ENCODE results near the gene UBE3A.
"Not testable (repeated sequence)": the region's sequence is repeated elsewhere in the genome, so short reads cannot be mapped to it uniquely, and the experiment has no call there.

The UBE3A gene

GRCh38 chr15:25438601-25439368 lies at the start of gene UBE3A:
UBE3A (minus strand) TSS chr15:25439024; CDS start chr15:25409107, 29,917 bp downstream.
- DNase-seq (ENCODE audit: low read depth in 2 of 3, low spot score in 1 of 3), result peak; percentile 79 to 85 (median 81)

- no peak for DNase-seq (ENCODE audit: low read depth in 2 of 3, low spot score in 1 of 3)
These were observed 48.5 kb upstream of the UBE3A start for GRCh38 chr15:25487226-25487884.

- DNase-seq (ENCODE audit: low read depth in 2 of 3, low spot score in 1 of 3), result no peak
These were observed 47.2 kb upstream of the UBE3A start for GRCh38 chr15:25486051-25486450.

GRCh38 chr15:25481208-25481859 lies 42.5 kb upstream of the UBE3A start:
- DNase-seq (ENCODE audit: low read depth in 2 of 3, low spot score in 1 of 3), result no peak

GRCh38 chr15:25478313-25478712 lies 39.5 kb upstream of the UBE3A start:
- DNase-seq (ENCODE audit: low read depth in 2 of 3, low spot score in 1 of 3), result no peak

- DNase-seq (ENCODE audit: low read depth in 2 of 3, low spot score in 1 of 3), result no peak
These were observed 39.0 kb upstream of the UBE3A start for GRCh38 chr15:25477816-25478215.

- no peak for DNase-seq (ENCODE audit: low read depth in 2 of 3, low spot score in 1 of 3)
These were observed 35.4 kb upstream of the UBE3A start for GRCh38 chr15:25474251-25474650.

- DNase-seq (ENCODE audit: low read depth in 2 of 3, low spot score in 1 of 3), result no peak
These were observed 31.4 kb upstream of the UBE3A start for GRCh38 chr15:25470230-25470629.

GRCh38 chr15:25469377-25469776 lies 30.6 kb upstream of the UBE3A start:
- DNase-seq (ENCODE audit: low read depth in 2 of 3, low spot score in 1 of 3), result no peak

GRCh38 chr15:25468611-25469010 lies 29.8 kb upstream of the UBE3A start:
- DNase-seq (ENCODE audit: low read depth in 2 of 3, low spot score in 1 of 3), result no peak

- DNase-seq (ENCODE audit: low read depth in 2 of 3, low spot score in 1 of 3), result no peak
These were observed 27.0 kb upstream of the UBE3A start for GRCh38 chr15:25465835-25466234.

GRCh38 chr15:25464784-25465183 lies 26.0 kb upstream of the UBE3A start:
- DNase-seq (ENCODE audit: low read depth in 2 of 3, low spot score in 1 of 3), result no peak

GRCh38 chr15:25464383-25464782 lies 25.6 kb upstream of the UBE3A start:
- DNase-seq (ENCODE audit: low read depth in 2 of 3, low spot score in 1 of 3), result no peak

- no peak for DNase-seq (ENCODE audit: low read depth in 2 of 3, low spot score in 1 of 3)
These were observed 17.4 kb upstream of the UBE3A start for GRCh38 chr15:25456196-25456595.

- DNase-seq (ENCODE audit: low read depth in 2 of 3, low spot score in 1 of 3), result no peak
These were observed 16.4 kb upstream of the UBE3A start for GRCh38 chr15:25455226-25455625.

GRCh38 chr15:25454771-25455170 lies 15.9 kb upstream of the UBE3A start:
- DNase-seq (ENCODE audit: low read depth in 2 of 3, low spot score in 1 of 3), result no peak

GRCh38 chr15:25453246-25453645 lies 14.4 kb upstream of the UBE3A start:
- DNase-seq (ENCODE audit: low read depth in 2 of 3, low spot score in 1 of 3), result not testable (repeated sequence)

GRCh38 chr15:25451501-25451900 lies 12.7 kb upstream of the UBE3A start:
- no peak for DNase-seq (ENCODE audit: low read depth in 2 of 3, low spot score in 1 of 3)

GRCh38 chr15:25450163-25450562 lies 11.3 kb upstream of the UBE3A start:
- no peak for DNase-seq (ENCODE audit: low read depth in 2 of 3, low spot score in 1 of 3)

GRCh38 chr15:25446076-25446475 lies 7.3 kb upstream of the UBE3A start:
- no peak for DNase-seq (ENCODE audit: low read depth in 2 of 3, low spot score in 1 of 3)

- DNase-seq (ENCODE audit: low read depth in 2 of 3, low spot score in 1 of 3), result no peak
These were observed 6.6 kb upstream of the UBE3A start for GRCh38 chr15:25445412-25445811.

- DNase-seq (ENCODE audit: low read depth in 2 of 3, low spot score in 1 of 3), result no peak
These were observed 2.3 kb upstream of the UBE3A start for GRCh38 chr15:25441111-25441510.

All from stimulated activated CD4-positive, alpha-beta T cell treated with anti-CD3 and anti-CD28 coated beads, Interleukin-12 subunit alpha, Interleukin-12 subunit beta, amount 100 ng/mL, for 48 hours (primary cell).